Esophagus muscularis mucosa (tissue), 4 donors: ENCODE data around the gene MATN4. TPM values are rescaled to one million over a fixed set of nuclear protein-coding genes. Genes with fewer than 3 reads are reported as not detected.

Experiments
- DNase-seq: peaks from one replicate; pipeline ENCODE4 v3.0.0-alpha.2; 2017; ENCODE audit errors: extremely low spot score
- H3K27ac ChIP-seq, 4 donors: fragments of 200-600 bp; sonication (generic); replicated peaks in 1 of 4; 1 replicate in 3 of 4; 2 replicates in 1 of 4; pipeline ENCODE4 v1.5.1; 2016 to 2019; ENCODE audit warnings: mild to moderate bottlenecking in 1 of 4
- H3K27me3 ChIP-seq, 4 donors: fragments of 200-600 bp; sonication (generic); one replicate each; pipeline versions ENCODE4 v1.5.1 to v1.6.0; 2016 to 2019
- H3K36me3 ChIP-seq, 4 donors: fragments of 200-600 bp; sonication (generic); one replicate each; pipeline ENCODE4 v1.5.1; 2016 to 2019
- H3K4me1 ChIP-seq, 4 donors: fragments of 200-600 bp; sonication (generic); one replicate each; pipeline ENCODE4 v1.5.1; 2016 to 2019
- H3K4me3 ChIP-seq, 4 donors: fragments of 200-600 bp; sonication (generic); 1 replicate in 2 of 4; 2 replicates in 2 of 4; pipeline ENCODE4 v1.5.1; 2016 to 2019; ENCODE audit warnings: mild to moderate bottlenecking in 4 of 4, moderate library complexity in 1 of 4
- H3K9me3 ChIP-seq, 4 donors: fragments of 200-600 bp; sonication (generic); 1 replicate in 3 of 4; 2 replicates in 1 of 4; pipeline ENCODE4 v1.5.1; 2016 to 2019
- CTCF ChIP-seq, 3 experiments: fragments of 200-600 bp in 2 of 3; fragments of 450-650 bp in 1 of 3; sonication (generic) in 2 of 3; IDR thresholded peaks; one replicate each; pipeline ENCODE4 v1.5.1; 2017 to 2019; ENCODE audit warnings: antibody characterized with exemption in 3 of 3, mild to moderate bottlenecking in 2 of 3, moderate library complexity in 1 of 3
- EP300 ChIP-seq: sonication (generic); formaldehyde crosslinking; IDR thresholded peaks from one replicate; pipeline ENCODE4 v1.6.1; 2017; ENCODE audit warnings: antibody characterized with exemption
- POLR2A ChIP-seq: fragments of 450-650 bp; IDR thresholded peaks from one replicate; pipeline ENCODE4 v1.6.1; 2017; ENCODE audit warnings: antibody characterized with exemption, moderate library complexity, mild to moderate bottlenecking, low read depth
- POLR2AphosphoS5 ChIP-seq, 2 donors: sonication (generic); formaldehyde crosslinking; IDR thresholded peaks; one replicate each; pipeline ENCODE4 v1.6.1; 2017; ENCODE audit warnings: antibody characterized with exemption in 2 of 2
- WGBS: methylation state at CpG from one replicate; pipeline ENCODE4 v1.1.5; 2018; 5-methylcytosine and 5-hydroxymethylcytosine counted together
- intact Hi-C: fragments of 100-400 bp; cut with DNase I; formaldehyde crosslinking; loops from one replicate; pipeline ENCODE4 v1.15.1; 2023
- total RNA-seq, 4 donors: library from RNA; depleted of rRNA; stranded (reverse); fragments of >200 nt; gene quantifications; one replicate each; pipeline versions ENCODE4 v1.1.0 to v1.2.1, GENCODE V29; 2016

Gene MATN4
- total RNA-seq, 4 donors from 2014 or later = 0.17 to 0.33 TPM; not detected in 2

- TF ChIP-seq POLR2AphosphoS5 (IDR thresholded peaks at IDR 0.05) = no peak
- TF ChIP-seq EP300 = no peak
- TF ChIP-seq POLR2A = no peak
- no peak for TF ChIP-seq CTCF (IDR thresholded peaks at IDR 0.05)
- Histone ChIP-seq H3K36me3 (no peaks in the 10 kb centered on the region), H3K4me1 (peaks cover 25 to 51% (median 46%) of the 10 kb centered on the region in 4 donors), H3K27me3 (no peaks in the 10 kb centered on the region), H3K9me3 (no peaks in the 10 kb centered on the region), H3K4me3 (no peak overlapping the region), H3K27ac (no peak overlapping the region)
- intact Hi-C loops = no loop called here
- 86% methylated on average over 1 of the region's 1 CpG for WGBS
- DNase-seq = no peak
Measured at GRCh38 chr20:45350217-45350616, 42.1 kb upstream of the MATN4 start.

GRCh38 chr20:45347936-45348778 lies 40.1 kb upstream of the MATN4 start, which contains the start of gene SDC4:
SDC4 (minus strand) TSS chr20:45348424; CDS start chr20:45348384, 40 bp downstream.
- H3K27me3 ChIP-seq = no peaks in the 10 kb centered on the region
- H3K4me3 ChIP-seq = peak within 1 kb of the TSS; percentile 78 to 80 (median 80)
- H3K4me1 ChIP-seq = peaks cover 33 to 56% (median 53%) of the 10 kb centered on the region in 4 donors
- H3K36me3 ChIP-seq = no peaks in the 10 kb centered on the region
- intact Hi-C loops = no loop called here
- no peak for DNase-seq
- peak within 1 kb of the TSS; percentile 93 to 97 (median 96) for H3K27ac ChIP-seq
- no peaks in the 10 kb centered on the region for H3K9me3 ChIP-seq
- peak; percentile 91 to 99 for TF ChIP-seq POLR2AphosphoS5 (IDR thresholded peaks at IDR 0.05)
- TF ChIP-seq CTCF (IDR thresholded peaks at IDR 0.05) = no peak
- TF ChIP-seq POLR2A = peak; percentile 96
- no peak for TF ChIP-seq EP300
- 6% methylated on average over 32 of the region's 77 CpGs for WGBS

GRCh38 chr20:45347297-45347935 lies 39.3 kb upstream of the MATN4 start:
- Histone ChIP-seq H3K4me3 (peak overlapping the region; percentile 78 to 80 (median 80)), H3K27ac (peak overlapping the region; percentile 93 to 97 (median 96)), H3K36me3 (no peaks in the 10 kb centered on the region), H3K9me3 (no peaks in the 10 kb centered on the region), H3K27me3 (no peaks in the 10 kb centered on the region), H3K4me1 (peaks cover 40 to 64% (median 60%) of the 10 kb centered on the region in 4 donors)
- no peak for DNase-seq
- WGBS = 11% methylated on average over 6 of the region's 10 CpGs
- TF ChIP-seq CTCF (IDR thresholded peaks at IDR 0.05) (no peak), POLR2AphosphoS5 (IDR thresholded peaks at IDR 0.05) (no peak)
- intact Hi-C loops = no loop called here

GRCh38 chr20:45346851-45347250 lies 38.8 kb upstream of the MATN4 start:
- H3K4me1 ChIP-seq = peaks cover 46 to 69% (median 66%) of the 10 kb centered on the region in 4 donors
- intact Hi-C loops = no loop called here
- no peak for DNase-seq
- no peaks in the 10 kb centered on the region for H3K27me3 ChIP-seq
- peak overlapping the region; percentile 78 to 80 (median 80) for H3K4me3 ChIP-seq
- no peaks in the 10 kb centered on the region for H3K36me3 ChIP-seq
- 45% methylated on average over 5 of the region's 5 CpGs for WGBS
- no peaks in the 10 kb centered on the region for H3K9me3 ChIP-seq
- TF ChIP-seq POLR2AphosphoS5 (IDR thresholded peaks at IDR 0.05) = no peak
- no peak for TF ChIP-seq POLR2A
- TF ChIP-seq EP300 = no peak
- TF ChIP-seq CTCF (IDR thresholded peaks at IDR 0.05) = no peak
- peak overlapping the region; percentile 93 to 97 (median 96) for H3K27ac ChIP-seq
